Pulmonary artery endothelial cell (primary cell): Measurements from ENCODE around the gene MEN1. TPM values are rescaled to one million over a fixed set of nuclear protein-coding genes. Genes with fewer than 3 reads are reported as not detected.

Source experiments
- DNase-seq: peaks from one replicate; pipeline ENCODE4 v3.0.0-alpha.2; 2011; ENCODE audit warnings: low read depth, low spot score
- total RNA-seq: library from RNA; depleted of rRNA; stranded (reverse); fragments of >200 nt; gene quantifications from 2 replicates; pipeline ENCODE4 v1.2.3, GENCODE V29; 2014

The MEN1 gene
- total RNA-seq, 1 donor from 2014 or later = 17.0 TPM

GRCh38 chr11:64803158-64803845 lies 7.0 kb downstream of the MEN1 start, which contains the start of gene MAP4K2:
MAP4K2 (minus strand) TSS chr11:64803214; CDS start chr11:64803149, 65 bp downstream.
- DNase-seq = peak; percentile 24

- no peak for DNase-seq
Observed at GRCh38 chr11:64802370-64803157, 7.8 kb downstream of the MEN1 start.

GRCh38 chr11:64801561-64802369 lies 8.6 kb downstream of the MEN1 start:
- DNase-seq = no peak

GRCh38 chr11:64801158-64801464 lies 9.2 kb downstream of the MEN1 start:
- no peak for DNase-seq

GRCh38 chr11:64800303-64801157 lies 9.8 kb downstream of the MEN1 start:
- no peak for DNase-seq

GRCh38 chr11:64799623-64800302 lies 10.6 kb downstream of the MEN1 start:
- DNase-seq = no peak

- DNase-seq = no peak
Observed at GRCh38 chr11:64799256-64799622, 11.1 kb downstream of the MEN1 start.

GRCh38 chr11:64796757-64797541 lies 13.4 kb downstream of the MEN1 start:
- DNase-seq = no peak

GRCh38 chr11:64796047-64796756 lies 14.1 kb downstream of the MEN1 start:
- no peak for DNase-seq

GRCh38 chr11:64794526-64794925 lies 15.8 kb downstream of the MEN1 start:
- no peak for DNase-seq

- no peak for DNase-seq
Observed at GRCh38 chr11:64793271-64794160, 16.8 kb downstream of the MEN1 start.

- no peak for DNase-seq
Observed at GRCh38 chr11:64792482-64792881, 17.9 kb downstream of the MEN1 start.

GRCh38 chr11:64791781-64792291 lies 18.5 kb downstream of the MEN1 start:
- no peak for DNase-seq

GRCh38 chr11:64790205-64791095 lies 19.9 kb downstream of the MEN1 start:
- no peak for DNase-seq

GRCh38 chr11:64789331-64790204 lies 20.8 kb downstream of the MEN1 start:
- no peak for DNase-seq
